Activated CD8-positive, alpha-beta memory T cell treated with anti-CD3 and anti-CD28 coated beads, Interleukin-2, amount 10 ng/mL, durations not matched to agents 7 days and 5 days (primary cell): ENCODE measurements around the gene RNF169. TPM values are rescaled to one million over a fixed set of nuclear protein-coding genes. Genes with fewer than 3 reads are reported as not detected.
"Not testable (repeated sequence)": the region's sequence is repeated elsewhere in the genome, so short reads cannot be mapped to it uniquely, and the experiment has no call there.

Experiments used
- ATAC-seq: fragments of 150-1000 bp; cut with Tn5 transposase; one replicate; pipeline ENCODE4 v1.10.0; 2021; ENCODE audit warnings: moderate library complexity
- CTCF ChIA-PET: fragments of 350-600 bp; sonication (Branson Sonifier 250); formaldehyde crosslinking; loops from one replicate; lab custom pipeline; 2021; ENCODE audit warnings: antibody characterized with exemption; lab: Charles Lee
- DNase-seq: peaks from one replicate; pipeline ENCODE4 v3.0.0-alpha.2; 2020
- H3K27ac Mint-ChIP-seq: one replicate; pipeline ENCODE4 v1.8.0; 2021; ENCODE audit warnings: mild to moderate bottlenecking, mixed read lengths
- H3K27me3 Mint-ChIP-seq: one replicate; pipeline ENCODE4 v1.8.0; 2021; ENCODE audit warnings: mixed read lengths
- H3K36me3 Mint-ChIP-seq: one replicate; pipeline ENCODE4 v1.8.0; 2021; ENCODE audit warnings: mild to moderate bottlenecking, mixed read lengths
- H3K4me1 Mint-ChIP-seq: one replicate; pipeline ENCODE4 v1.8.0; 2021; ENCODE audit warnings: mixed read lengths
- H3K4me3 Mint-ChIP-seq: one replicate; pipeline ENCODE4 v1.8.0; 2021; ENCODE audit warnings: mild to moderate bottlenecking, moderate library complexity, mixed read lengths
- H3K9me3 Mint-ChIP-seq: one replicate; pipeline ENCODE4 v1.8.0; 2022; ENCODE audit warnings: low read depth, mixed read lengths
- total RNA-seq, 2 experiments: library from RNA; stranded (reverse); gene quantifications; one replicate each; pipeline ENCODE4 v1.2.3, GENCODE V29; 2021

Gene RNF169
- total RNA-seq, 2 experiments from 2014 or later, result 17.2 to 17.3 TPM

- peaks cover 4% of the 10 kb centered on the region for H3K9me3 Mint-ChIP-seq
- H3K27me3 Mint-ChIP-seq, result no peaks in the 10 kb centered on the region
- no peak overlapping the region for H3K27ac Mint-ChIP-seq
- H3K4me3 Mint-ChIP-seq, result no peak overlapping the region
- H3K36me3 Mint-ChIP-seq, result peaks cover 15% of the 10 kb centered on the region
- CTCF ChIA-PET, result interaction anchor here (1.1 to 1.8 kb wide), 2 partner anchors 16 to 26 kb away, joined by 3 to 5 read pairs; no protein-coding TSS in a partner anchor
- ATAC-seq, result no peak
- peaks cover 24% of the 10 kb centered on the region for H3K4me1 Mint-ChIP-seq
- DNase-seq, result no peak
Measured at GRCh38 chr11:74755395-74755995, 6.8 kb downstream of the RNF169 start.

GRCh38 chr11:74756571-74756970 is 7.9 kb downstream of the RNF169 start:
- peaks cover 4% of the 10 kb centered on the region for H3K9me3 Mint-ChIP-seq
- H3K27me3 Mint-ChIP-seq, result no peaks in the 10 kb centered on the region
- CTCF ChIA-PET, result interaction anchor here (1.8 kb wide), 1 partner anchor 17 kb away, joined by 5 read pairs; no protein-coding TSS in a partner anchor
- H3K4me1 Mint-ChIP-seq, result peaks cover 18% of the 10 kb centered on the region
- DNase-seq (no peak), ATAC-seq (no peak)
- H3K27ac Mint-ChIP-seq, result no peak overlapping the region
- peaks cover 11% of the 10 kb centered on the region for H3K36me3 Mint-ChIP-seq
- H3K4me3 Mint-ChIP-seq, result no peak overlapping the region

GRCh38 chr11:74766905-74767304 is 18.3 kb downstream of the RNF169 start:
- DNase-seq (no peak), ATAC-seq (no peak)
- peaks cover 27% of the 10 kb centered on the region for H3K36me3 Mint-ChIP-seq
- CTCF ChIA-PET, result no interaction called here
- peaks cover 2% of the 10 kb centered on the region for H3K9me3 Mint-ChIP-seq
- no peak overlapping the region for H3K27ac Mint-ChIP-seq
- no peaks in the 10 kb centered on the region for H3K27me3 Mint-ChIP-seq
- H3K4me1 Mint-ChIP-seq, result peaks cover 45% of the 10 kb centered on the region
- no peak overlapping the region for H3K4me3 Mint-ChIP-seq

DNA sequence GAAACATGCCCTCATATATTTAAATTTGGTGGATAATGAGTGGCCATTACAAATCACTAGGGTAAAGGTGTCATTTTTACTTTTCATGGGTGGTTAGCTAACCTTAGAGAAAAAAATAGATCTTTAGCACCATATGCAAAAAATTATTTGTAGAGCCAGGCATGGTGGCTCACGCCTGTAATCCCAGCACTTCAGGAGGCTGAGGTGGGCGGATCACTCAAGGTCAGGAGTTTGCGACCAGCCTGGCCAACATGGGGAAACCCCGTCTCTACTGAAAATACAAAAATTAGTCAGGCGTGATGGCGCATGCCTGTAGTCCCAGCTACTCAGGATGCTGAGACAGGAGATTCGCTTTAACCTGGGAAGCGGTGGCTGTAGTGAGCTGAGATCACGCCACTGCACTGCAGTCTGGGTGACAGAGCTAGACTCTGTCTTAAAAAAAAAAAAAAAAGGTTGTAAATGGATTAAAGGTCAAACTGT is 19.6 kb downstream of the RNF169 start:
- peak overlapping the region; percentile 15 for H3K27ac Mint-ChIP-seq
- peaks cover 18% of the 10 kb centered on the region for H3K36me3 Mint-ChIP-seq
- ATAC-seq (peak; percentile 82), DNase-seq (peak; percentile 74)
- H3K9me3 Mint-ChIP-seq, H3K4me3 Mint-ChIP-seq, H3K27me3 Mint-ChIP-seq: not testable (repeated sequence)
- H3K4me1 Mint-ChIP-seq, result peaks cover 37% of the 10 kb centered on the region
- CTCF ChIA-PET, result interaction anchor here (1.4 kb wide), 1 partner anchor 29 kb away, joined by 4 read pairs; no protein-coding TSS in a partner anchor

GRCh38 chr11:74769055-74769707 is 20.5 kb downstream of the RNF169 start:
- peaks cover 10% of the 10 kb centered on the region for H3K36me3 Mint-ChIP-seq
- DNase-seq (no peak), ATAC-seq (no peak)
- H3K4me3 Mint-ChIP-seq, result no peak overlapping the region
- no peaks in the 10 kb centered on the region for H3K27me3 Mint-ChIP-seq
- no peaks in the 10 kb centered on the region for H3K9me3 Mint-ChIP-seq
- H3K4me1 Mint-ChIP-seq, result peaks cover 34% of the 10 kb centered on the region
- CTCF ChIA-PET, result interaction anchor here (1.4 kb wide), 1 partner anchor 29 kb away, joined by 4 read pairs; no protein-coding TSS in a partner anchor
- no peak overlapping the region for H3K27ac Mint-ChIP-seq

- Mint-ChIP-seq H3K9me3 (no peaks in the 10 kb centered on the region), H3K36me3 (peaks cover 13% of the 10 kb centered on the region), H3K27me3 (no peaks in the 10 kb centered on the region), H3K4me1 (peaks cover 34% of the 10 kb centered on the region), H3K4me3 (no peak overlapping the region), H3K27ac (no peak overlapping the region)
- CTCF ChIA-PET, result interaction anchor here (0.5 to 1.2 kb wide), 2 partner anchors 12 to 298 kb away, joined by 3 to 5 read pairs; no protein-coding TSS in a partner anchor
- DNase-seq (no peak), ATAC-seq (no peak)
Measured at GRCh38 chr11:74770456-74770855, 21.8 kb downstream of the RNF169 start.

- ATAC-seq (no peak), DNase-seq (no peak)
- Mint-ChIP-seq H3K4me1 (peaks cover 32% of the 10 kb centered on the region), H3K27ac (peak overlapping the region; percentile 11), H3K4me3 (no peak overlapping the region), H3K36me3 (peaks cover 15% of the 10 kb centered on the region), H3K27me3 (no peaks in the 10 kb centered on the region), H3K9me3 (no peaks in the 10 kb centered on the region)
- CTCF ChIA-PET, result no interaction called here
Measured at GRCh38 chr11:74771139-74771538, 22.5 kb downstream of the RNF169 start.

GRCh38 chr11:74773476-74773875 is 24.8 kb downstream of the RNF169 start:
- Mint-ChIP-seq H3K9me3 (no peaks in the 10 kb centered on the region), H3K36me3 (peaks cover 20% of the 10 kb centered on the region), H3K4me3 (no peak overlapping the region), H3K27ac (no peak overlapping the region), H3K27me3 (no peaks in the 10 kb centered on the region), H3K4me1 (peaks cover 27% of the 10 kb centered on the region)
- ATAC-seq, result no peak
- no peak for DNase-seq
- CTCF ChIA-PET, result no interaction called here

DNA sequence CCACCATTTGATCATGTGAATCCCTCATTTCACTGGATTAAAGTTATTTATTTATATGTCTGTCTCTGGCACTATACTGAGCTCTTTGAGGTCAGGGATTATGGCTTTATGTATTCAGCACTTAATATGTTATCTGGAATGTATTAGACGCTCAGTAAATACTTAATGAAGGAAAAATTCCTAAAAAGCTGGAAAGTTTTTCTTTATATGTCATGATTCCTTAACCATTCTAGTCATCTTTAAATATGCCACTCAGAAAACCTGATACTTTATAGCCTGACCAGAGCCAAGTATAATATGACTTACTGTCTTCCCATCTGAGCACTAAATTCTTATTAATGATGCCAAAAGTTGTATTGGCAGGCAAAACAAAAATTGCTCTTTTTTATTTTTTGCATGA is 27.1 kb downstream of the RNF169 start:
- ATAC-seq (no peak), DNase-seq (no peak)
- Mint-ChIP-seq H3K27me3 (no peaks in the 10 kb centered on the region), H3K4me3 (no peak overlapping the region), H3K4me1 (peaks cover 6% of the 10 kb centered on the region), H3K27ac (no peak overlapping the region), H3K9me3 (no peaks in the 10 kb centered on the region), H3K36me3 (peaks cover 20% of the 10 kb centered on the region)
- CTCF ChIA-PET, result interaction anchor here (0.6 kb wide), 1 partner anchor 596 kb away, joined by 3 read pairs; no protein-coding TSS in a partner anchor

GRCh38 chr11:74776546-74776945 is 27.9 kb downstream of the RNF169 start:
- Mint-ChIP-seq H3K4me3 (no peak overlapping the region), H3K27me3 (no peaks in the 10 kb centered on the region), H3K36me3 (peaks cover 18% of the 10 kb centered on the region), H3K27ac (no peak overlapping the region), H3K9me3 (no peaks in the 10 kb centered on the region), H3K4me1 (peaks cover 3% of the 10 kb centered on the region)
- ATAC-seq (no peak), DNase-seq (no peak)
- CTCF ChIA-PET, result interaction anchor here (0.6 kb wide), 1 partner anchor 597 kb away, joined by 3 read pairs; no protein-coding TSS in a partner anchor

GRCh38 chr11:74777038-74777437 is 28.4 kb downstream of the RNF169 start:
- DNase-seq (no peak), ATAC-seq (no peak)
- H3K27me3 Mint-ChIP-seq, result no peaks in the 10 kb centered on the region
- H3K4me1 Mint-ChIP-seq, result peaks cover 3% of the 10 kb centered on the region
- H3K36me3 Mint-ChIP-seq, result peaks cover 18% of the 10 kb centered on the region
- H3K27ac Mint-ChIP-seq, result no peak overlapping the region
- no peaks in the 10 kb centered on the region for H3K9me3 Mint-ChIP-seq
- no peak overlapping the region for H3K4me3 Mint-ChIP-seq
- CTCF ChIA-PET, result no interaction called here

GRCh38 chr11:74777877-74778276 is 29.2 kb downstream of the RNF169 start:
- no peak for ATAC-seq
- DNase-seq, result no peak

DNA sequence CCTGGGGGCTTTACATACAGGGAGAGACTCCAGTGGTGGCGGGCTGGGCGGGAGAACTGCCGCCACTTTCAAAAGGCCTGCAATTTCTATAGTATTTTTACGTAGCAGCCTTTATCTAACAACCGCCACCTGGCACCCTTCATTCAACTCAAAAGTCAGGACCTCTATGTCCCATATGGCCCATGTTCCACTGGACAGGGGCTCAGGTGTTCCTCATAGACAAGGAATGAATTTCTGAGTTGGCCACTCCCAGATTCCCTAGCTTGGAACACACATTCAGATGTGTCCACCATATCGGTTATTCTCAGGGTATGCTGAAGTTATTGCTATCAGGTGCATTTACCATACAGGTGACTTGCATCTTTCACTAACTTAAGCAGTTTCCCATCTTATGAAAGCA is 29.9 kb downstream of the RNF169 start:
- CTCF ChIA-PET, result interaction anchor here (0.7 kb wide), 1 partner anchor 83 kb away, joined by 3 read pairs; no protein-coding TSS in a partner anchor
- DNase-seq (no peak), ATAC-seq (no peak)
- peaks cover 12% of the 10 kb centered on the region for H3K4me1 Mint-ChIP-seq
- no peak overlapping the region for H3K4me3 Mint-ChIP-seq
- H3K27ac Mint-ChIP-seq, result no peak overlapping the region
- H3K27me3 Mint-ChIP-seq, result no peaks in the 10 kb centered on the region
- H3K9me3 Mint-ChIP-seq, result no peaks in the 10 kb centered on the region
- peaks cover 18% of the 10 kb centered on the region for H3K36me3 Mint-ChIP-seq

More at GRCh38 chr11:74777877-74778276, 29.2 kb downstream of the RNF169 start:
- Mint-ChIP-seq H3K4me3 (no peak overlapping the region), H3K4me1 (peaks cover 5% of the 10 kb centered on the region), H3K9me3 (no peaks in the 10 kb centered on the region), H3K36me3 (peaks cover 18% of the 10 kb centered on the region), H3K27ac (no peak overlapping the region), H3K27me3 (no peaks in the 10 kb centered on the region)
- CTCF ChIA-PET, result interaction anchor here (0.7 to 0.8 kb wide), 3 partner anchors 27 to 84 kb away, joined by 3 read pairs; no protein-coding TSS in a partner anchor
